Activated gamma-delta T cell treated with anti-CD3 and anti-CD28 coated beads, Interleukin-2, amount 50 U/mL, for 16 hours (primary cell): Measurements from ENCODE around the gene PAX5.

Experiments used
- DNase-seq: peaks from one replicate; pipeline ENCODE4 v3.0.0-alpha.2; 2020; ENCODE audit warnings: low read depth

The PAX5 gene

GRCh38 chr9:36901528-36901927 lies 132.5 kb downstream of the PAX5 start:
- no peak for DNase-seq

DNA sequence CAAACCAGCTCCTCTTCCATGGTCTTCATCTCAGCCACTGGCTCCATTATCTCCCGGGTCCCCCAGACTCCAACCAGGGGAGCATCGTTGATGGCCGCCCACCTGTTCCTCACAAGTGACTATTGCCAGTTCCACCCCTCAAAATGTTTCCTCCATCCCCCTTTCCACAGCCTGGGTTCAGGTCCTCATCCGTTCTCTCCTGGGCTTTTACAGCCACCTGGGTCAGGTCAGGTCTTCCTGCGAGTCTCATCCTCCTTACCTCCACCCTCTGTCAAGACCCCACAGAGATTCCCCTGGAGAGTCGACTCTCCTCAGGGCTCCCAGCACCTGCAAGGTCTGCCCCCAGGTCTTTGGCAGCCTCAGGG lies 133.2 kb downstream of the PAX5 start:
- no peak for DNase-seq

DNA sequence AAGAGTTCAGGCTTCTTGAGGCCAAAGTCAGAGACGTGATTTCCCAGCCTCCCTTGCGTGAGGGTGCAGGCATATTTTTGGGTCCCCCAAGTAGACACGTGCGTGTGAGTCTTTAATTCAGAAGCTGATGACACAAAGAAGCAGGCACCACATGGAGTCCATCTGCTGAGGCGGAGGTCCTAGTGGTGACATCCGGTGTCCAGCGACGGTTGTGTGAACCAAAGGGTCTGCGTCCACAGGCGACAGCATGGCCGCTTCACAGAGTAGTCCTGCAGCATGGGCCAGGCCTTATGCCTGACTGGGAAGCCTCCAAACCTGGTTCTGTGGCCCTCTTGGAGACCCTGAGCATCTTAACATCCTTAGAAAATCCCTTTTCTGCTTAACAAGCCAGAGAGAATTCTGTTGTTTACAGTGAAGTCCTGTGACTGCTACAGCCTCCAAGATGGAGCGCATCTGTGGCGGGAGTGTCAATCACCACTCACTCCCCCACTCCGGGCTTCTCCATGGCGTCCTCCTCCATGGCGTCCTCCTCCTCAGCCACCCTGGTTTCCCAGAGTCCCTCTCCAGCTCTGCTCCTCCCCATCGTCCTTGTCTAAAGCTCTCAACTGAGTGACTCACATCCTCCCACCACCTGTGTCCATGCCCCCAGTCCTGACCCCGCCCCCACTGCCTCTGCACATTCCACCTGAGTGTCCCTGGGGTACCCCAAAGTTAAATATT lies 133.8 kb downstream of the PAX5 start:
- DNase-seq = no peak

GRCh38 chr9:36899406-36899805 lies 134.7 kb downstream of the PAX5 start:
- DNase-seq = no peak

DNA sequence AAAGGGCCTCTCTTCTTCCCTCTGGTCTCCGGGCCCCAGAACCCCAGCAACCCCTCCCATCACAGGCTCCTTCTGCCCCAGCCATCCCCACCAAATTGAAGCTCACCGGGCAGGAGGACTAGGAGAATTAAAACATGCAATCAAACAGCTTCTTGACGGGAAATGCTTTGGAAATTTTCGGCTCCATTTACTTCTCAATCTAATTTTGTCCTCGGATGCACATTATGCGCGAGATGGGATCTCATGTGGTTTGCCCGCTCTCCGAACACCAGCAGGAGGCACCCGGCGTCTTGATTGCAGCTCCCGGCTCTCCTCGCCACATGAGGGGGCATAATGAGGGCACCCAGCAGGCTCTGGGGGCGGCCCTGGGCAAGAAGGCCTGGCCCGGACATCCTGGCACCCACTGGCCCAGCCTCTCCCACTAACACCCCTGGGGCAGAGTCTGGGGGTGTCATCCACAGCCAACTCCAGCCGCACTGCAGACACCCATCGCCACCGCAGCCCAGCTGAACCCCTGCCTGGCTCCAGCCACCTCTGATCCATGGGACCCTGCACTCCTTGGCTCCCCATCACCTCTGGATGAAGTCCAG lies 135.5 kb downstream of the PAX5 start:
- DNase-seq = no peak

DNA sequence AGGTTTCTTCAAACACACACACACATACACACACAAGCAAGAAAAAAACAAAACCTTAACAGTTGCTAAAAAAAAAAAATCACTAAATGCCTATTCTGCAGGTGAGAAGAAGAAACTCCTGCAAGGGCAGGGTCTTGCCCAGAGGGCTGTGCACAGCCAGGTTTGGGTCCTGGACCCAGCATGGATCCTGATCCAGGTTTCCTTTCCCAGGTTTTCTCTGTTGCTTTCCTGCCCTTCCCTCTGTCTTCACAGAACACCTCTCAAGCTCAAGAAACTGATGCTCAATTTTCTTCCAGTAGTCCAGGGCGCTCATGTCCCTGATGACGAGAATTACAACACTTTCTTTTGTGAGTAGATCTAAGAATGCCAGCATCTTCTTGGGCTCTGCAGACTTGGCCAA lies 136.6 kb downstream of the PAX5 start:
- DNase-seq = no peak

DNA sequence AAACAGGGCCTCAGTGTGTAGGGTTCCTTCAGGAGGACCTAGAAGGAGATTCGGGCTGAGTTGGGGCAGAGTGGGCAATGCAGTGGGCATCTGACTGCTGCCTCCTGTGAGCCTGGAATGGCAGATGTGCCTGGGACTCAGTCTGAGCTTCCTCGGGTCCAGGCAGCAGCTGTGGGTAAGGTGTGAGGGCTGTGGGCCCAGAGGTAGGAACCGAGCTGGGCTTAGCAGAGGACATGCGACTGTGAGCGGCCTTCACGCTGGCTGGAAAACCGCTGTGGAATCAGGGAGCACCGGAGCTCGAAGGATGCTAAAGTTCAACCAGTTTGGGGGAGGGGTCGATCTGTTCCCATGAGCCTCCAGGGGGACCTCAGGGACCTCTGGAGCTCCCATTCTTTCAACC lies 137.0 kb downstream of the PAX5 start:
- no peak for DNase-seq

GRCh38 chr9:36896296-36896695 lies 137.8 kb downstream of the PAX5 start:
- DNase-seq = no peak

DNA sequence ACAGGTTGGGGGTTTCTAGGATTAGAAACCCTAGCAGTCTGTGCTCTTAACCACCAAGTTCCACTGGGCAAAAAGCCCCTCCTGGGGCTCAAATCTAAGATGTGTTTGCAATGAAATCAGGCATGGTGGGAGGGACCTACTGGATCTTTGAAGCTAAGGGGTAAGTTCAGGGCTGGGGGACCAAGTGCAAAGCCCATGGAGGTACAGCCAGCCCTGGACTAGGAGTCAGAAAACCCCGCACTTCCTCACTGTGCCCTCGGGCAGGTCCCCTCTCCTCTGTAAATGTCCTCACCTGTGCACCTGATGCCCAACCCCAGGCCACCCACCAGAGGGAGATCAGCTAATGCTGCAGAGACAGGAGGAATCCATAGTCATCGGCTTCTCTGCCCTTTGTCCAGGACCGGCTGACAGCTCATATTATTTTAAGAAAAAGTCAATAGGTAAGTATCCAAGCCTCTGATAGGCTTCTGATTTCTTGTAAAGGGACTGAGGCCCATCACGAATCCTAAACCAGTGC lies 138.3 kb downstream of the PAX5 start:
- DNase-seq = no peak

DNA sequence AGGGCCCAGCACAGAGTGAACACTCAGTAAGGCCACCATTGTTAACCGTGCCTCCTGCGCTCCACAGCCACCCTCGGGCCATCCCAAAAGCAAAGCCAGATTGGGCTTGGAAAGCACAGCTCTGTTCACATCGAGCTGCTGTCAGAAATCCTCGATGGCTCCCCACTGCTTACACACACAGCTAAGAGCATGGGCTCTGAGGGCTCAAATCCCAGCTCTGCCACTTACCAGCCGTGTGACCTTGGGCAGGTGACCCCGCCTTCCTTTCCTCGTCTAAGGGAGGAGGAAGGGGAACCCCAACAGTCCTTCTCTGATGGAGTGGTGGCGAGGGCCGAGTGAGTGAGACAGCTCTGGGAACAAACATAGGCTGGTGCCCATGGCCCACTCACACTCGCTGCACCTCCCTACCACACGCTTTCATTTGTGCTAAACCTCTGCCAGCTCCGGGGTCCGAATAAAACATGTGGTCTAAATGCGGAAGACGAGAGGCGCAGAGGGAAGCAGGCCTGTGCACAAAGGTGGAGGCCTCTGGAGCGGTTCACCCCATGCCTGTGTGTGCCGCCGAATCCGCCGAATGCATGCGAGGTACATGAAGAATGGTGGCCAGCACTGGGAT lies 139.3 kb downstream of the PAX5 start:
- no peak for DNase-seq

GRCh38 chr9:36893911-36894310 lies 140.2 kb downstream of the PAX5 start:
- no peak for DNase-seq

DNA sequence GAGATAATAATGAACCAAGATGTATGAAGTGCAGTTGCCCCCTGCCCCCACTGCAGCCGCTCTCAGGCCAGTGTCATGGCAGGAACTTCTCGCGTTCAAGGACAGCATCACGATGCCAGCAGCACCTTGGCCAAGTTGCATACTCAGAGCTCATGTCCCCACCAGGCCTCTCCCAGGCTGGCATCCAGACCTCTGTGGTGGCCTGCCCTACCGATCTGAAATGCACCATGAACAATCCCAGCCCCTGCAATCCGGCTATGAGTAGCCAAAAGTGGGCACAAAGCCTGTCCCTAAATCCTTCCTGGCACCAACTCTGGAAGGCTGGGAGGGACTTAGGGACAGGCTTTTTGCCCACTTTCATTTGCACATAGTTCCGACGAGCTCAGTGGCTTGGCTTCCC lies 140.9 kb downstream of the PAX5 start:
- DNase-seq = no peak

DNA sequence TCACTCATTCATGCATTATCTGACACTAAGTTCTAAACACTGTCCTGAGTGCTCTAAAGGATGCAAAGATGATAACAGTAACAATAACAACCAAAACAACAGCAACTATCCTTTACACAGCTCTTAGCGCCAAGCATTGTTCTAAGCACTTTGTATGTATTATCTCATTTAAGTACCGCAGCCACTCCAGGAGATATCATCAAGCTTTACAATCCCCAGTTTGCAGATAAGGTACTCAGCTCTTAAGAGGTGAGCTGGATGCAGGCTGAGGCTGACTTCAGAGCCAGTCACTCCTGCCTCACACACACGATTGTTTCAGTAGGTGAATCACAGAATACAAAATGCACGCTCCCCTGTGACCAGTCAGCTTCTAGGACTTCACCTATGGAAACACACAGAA lies 141.8 kb downstream of the PAX5 start:
- no peak for DNase-seq

- no peak for DNase-seq
These were observed 142.7 kb downstream of the PAX5 start for GRCh38 chr9:36891341-36891811.

DNA sequence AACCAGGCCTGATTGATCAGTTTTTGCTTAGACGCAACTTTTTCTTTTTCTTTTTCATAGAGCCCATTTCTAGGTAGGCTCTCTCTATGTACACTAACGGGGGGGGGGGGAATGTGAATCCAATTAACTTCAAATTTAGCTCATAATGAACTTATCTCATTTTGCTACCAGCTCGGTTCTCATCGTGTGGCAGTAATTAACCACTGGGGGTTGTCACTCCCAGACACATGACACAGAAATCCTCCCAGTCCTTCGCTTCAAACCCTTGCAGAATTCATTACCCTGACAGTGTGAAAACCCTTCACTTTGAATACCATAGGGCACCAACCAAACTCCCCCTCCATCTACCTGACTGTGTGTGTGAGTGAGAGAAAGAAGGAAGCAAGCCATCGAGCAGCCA lies 144.2 kb downstream of the PAX5 start:
- no peak for DNase-seq

DNA sequence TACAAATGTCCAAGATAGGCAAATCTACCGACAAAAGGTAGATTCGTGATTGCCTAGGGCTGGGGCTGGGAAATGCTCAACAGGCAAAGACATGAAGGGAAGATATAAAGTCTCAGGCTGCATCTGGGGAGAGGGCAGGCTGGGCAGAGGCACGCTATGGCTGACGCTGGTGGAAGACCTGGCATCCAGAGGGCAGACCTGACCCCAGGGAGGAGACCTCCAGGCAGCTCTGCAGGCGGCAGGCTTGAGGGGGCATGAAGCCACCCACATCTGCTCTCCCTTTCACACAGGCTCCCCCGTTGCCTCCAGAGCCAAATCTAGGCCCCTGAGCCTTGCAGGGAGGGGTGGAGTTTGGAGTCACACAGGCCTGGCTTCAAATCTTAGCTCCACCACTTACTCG lies 145.5 kb downstream of the PAX5 start:
- DNase-seq = no peak

- DNase-seq = no peak
These were observed 149.3 kb downstream of the PAX5 start for GRCh38 chr9:36884721-36885120.

DNA sequence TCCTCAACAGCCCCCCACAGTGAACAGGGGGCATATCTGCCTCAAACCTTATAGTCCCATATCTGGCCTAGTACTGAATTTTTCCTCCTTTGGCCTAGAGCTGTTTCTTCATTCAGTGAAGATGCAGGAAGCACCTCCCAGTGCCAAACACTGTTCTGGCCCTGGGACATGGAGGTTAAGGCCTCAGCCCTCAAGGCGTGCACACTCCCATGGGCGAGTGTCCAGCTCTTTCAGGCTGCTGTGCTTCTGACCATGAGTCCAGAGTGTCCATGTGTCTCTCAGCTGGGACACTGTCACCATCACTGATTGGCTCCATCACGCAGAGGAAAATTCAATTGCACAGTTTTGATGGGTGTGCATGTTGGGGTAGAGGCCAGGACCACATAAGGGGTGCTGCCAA lies 151.5 kb downstream of the PAX5 start:
- no peak for DNase-seq

DNA sequence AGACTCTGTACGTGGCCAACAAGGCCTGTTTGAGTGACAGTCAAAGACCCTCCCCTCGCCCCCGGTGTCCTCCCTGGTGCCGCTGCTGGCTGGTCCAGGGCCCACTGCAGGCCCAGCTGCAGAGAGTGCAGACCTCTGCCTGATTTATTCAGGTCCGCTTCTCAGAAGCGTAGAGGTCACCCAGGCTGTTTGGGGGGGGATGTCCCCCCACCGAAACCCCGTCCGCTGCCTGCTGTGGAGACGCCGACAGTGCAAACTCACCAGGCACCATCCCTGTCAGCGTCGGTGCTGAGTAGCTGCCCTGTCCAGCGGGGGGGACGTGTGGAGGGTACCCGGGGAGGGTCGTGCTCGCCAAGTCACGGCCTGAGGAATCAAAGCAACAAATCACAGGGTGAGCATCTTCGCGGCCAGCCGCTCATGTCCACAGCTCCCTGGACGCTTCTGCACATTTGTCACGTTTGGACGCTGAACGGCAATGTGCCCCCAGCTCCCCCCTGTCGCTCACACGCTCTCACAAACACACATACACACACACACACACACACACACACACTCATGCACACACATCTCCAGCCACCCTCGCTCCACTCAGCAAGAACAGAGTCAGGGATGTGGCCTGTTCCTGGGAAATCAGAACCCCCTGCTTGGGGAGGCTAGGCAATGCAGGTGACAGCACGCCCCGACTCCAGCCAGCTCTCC lies 152.2 kb downstream of the PAX5 start:
- DNase-seq = no peak

GRCh38 chr9:36881316-36881715 lies 152.8 kb downstream of the PAX5 start:
- DNase-seq = no peak

DNA sequence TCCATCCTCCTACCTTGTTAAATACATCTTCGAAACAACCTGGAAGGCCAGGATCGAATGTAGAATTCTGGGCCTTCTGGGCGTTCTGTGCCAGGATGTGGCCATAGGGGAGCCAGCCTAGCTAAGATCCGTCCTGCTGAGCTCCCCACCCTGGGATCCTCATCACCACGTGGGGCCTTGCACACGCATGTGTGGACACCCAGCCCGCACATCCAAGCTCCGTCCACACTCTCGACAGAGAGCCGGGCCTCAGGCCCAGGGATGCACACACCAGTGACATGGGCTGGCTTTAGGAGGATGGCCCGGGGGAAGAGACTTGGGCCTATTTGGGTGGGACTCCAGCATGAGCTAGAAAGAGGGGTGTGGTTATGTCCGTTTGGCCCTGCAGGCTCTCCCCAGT lies 154.0 kb downstream of the PAX5 start:
- DNase-seq = no peak

DNA sequence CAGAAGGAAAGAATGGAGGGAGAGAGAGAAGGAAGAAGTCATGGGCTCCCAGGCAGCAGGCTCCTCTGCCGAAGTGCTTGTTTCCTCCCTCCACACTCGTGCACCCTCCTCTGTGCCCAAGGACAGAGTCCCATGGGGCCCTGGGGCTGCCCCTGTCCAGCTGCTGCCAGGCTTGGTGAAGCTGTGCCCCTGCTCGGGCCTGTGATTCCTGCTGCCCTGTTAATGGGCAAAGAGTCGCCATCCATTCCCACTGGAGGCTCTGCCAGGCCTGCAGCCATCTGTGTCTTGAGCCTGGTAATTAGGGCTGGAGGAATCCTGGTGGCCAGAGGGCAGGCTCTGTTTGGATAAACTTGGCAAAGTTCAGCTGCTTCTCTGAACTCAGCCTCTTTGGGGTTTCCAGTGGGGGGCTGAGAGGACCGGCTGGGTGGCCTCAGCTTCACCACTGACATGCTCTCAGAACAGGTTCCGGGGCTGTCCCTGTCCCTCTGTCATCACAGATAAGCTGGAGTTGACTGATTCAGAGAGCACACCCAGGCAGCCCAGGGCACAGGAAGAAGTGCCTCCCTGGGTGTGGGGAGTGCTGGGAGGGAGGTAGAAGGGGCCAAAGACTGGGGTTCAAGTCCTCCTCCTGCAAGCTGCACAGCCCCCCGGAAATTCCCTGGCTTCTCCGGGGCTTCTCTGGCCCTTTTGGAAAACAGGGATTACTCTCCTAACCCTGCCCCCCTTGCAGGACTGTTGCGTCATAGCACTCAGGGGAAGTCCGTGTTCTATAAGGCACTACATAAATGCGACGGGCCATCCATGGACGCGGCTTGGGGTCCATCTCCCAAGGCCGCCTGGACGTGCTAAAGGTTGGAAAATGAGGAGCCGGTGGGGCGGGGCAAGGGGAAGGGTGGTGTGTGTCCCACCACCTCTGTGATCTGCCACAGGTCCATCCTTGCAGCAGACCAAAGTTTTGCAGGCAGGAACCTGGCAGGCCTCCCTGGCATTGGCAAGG lies 154.8 kb downstream of the PAX5 start:
- DNase-seq = no peak
